Stomach (tissue), 4 donors: ENCODE data around the gene DLL3.

Source experiments
- POLR2A ChIP-seq, 4 donors: fragments of 450-650 bp; IDR thresholded peaks; one replicate each; pipeline ENCODE4 v1.6.1; 2016; ENCODE audit warnings: antibody characterized with exemption in 4 of 4, control low read depth in 2 of 4, mild to moderate bottlenecking in 1 of 4, moderate library complexity in 1 of 4
- POLR2AphosphoS5 ChIP-seq, 3 donors: sonication (generic); formaldehyde crosslinking; IDR thresholded peaks; one replicate each; pipeline ENCODE4 v1.6.1; 2016; ENCODE audit warnings: antibody characterized with exemption in 3 of 3
- TF ChIP-seq, protein P1 (sequence below), 7 experiments: fragments of 450-650 bp in 4 of 7; fragments of 200-600 bp in 3 of 7; sonication (generic) in 3 of 7; IDR thresholded peaks; one replicate each; pipeline ENCODE4 v1.5.1; 2016 to 2019; ENCODE audit warnings: antibody characterized with exemption in 7 of 7, control low read depth in 2 of 7, mild to moderate bottlenecking in 1 of 7

DNA sequence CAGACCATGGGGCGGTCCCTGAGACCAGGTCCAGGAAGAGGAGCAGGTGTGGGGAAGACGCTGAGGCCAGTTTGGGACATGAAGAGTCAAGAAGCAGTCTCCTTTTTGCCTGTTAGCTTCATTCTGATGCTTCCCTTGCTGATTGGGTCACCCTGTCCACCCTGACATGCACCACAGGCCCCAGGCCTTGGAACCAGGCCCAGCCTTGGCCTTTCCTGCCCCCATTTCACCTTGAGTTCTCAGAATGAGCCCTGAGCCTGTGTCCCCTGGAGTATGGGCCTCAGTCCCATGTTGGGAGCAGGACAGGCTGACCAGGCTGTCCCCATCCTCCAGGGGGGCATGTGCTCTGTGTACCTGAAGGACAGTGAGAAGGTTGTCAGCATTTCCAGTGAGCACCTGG is 23.0 kb upstream of the DLL3 start:
- TF ChIP-seq, protein P1, sequence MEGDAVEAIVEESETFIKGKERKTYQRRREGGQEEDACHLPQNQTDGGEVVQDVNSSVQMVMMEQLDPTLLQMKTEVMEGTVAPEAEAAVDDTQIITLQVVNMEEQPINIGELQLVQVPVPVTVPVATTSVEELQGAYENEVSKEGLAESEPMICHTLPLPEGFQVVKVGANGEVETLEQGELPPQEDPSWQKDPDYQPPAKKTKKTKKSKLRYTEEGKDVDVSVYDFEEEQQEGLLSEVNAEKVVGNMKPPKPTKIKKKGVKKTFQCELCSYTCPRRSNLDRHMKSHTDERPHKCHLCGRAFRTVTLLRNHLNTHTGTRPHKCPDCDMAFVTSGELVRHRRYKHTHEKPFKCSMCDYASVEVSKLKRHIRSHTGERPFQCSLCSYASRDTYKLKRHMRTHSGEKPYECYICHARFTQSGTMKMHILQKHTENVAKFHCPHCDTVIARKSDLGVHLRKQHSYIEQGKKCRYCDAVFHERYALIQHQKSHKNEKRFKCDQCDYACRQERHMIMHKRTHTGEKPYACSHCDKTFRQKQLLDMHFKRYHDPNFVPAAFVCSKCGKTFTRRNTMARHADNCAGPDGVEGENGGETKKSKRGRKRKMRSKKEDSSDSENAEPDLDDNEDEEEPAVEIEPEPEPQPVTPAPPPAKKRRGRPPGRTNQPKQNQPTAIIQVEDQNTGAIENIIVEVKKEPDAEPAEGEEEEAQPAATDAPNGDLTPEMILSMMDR (IDR thresholded peaks at IDR 0.05), result no peak
- TF ChIP-seq POLR2AphosphoS5 (IDR thresholded peaks at IDR 0.05) (no peak), POLR2A (IDR thresholded peaks at IDR 0.05) (no peak)
